Measurements from ENCODE around the gene ME3.

- TF ChIP-seq POLR2A (IDR thresholded peaks at IDR 0.05) (no peak), CTCF (IDR thresholded peaks at IDR 0.05) (no peak)
These were observed 197.4 kb downstream of the ME3 start for GRCh38 chr11:86475027-86475426.

Data from Peyer's patch (tissue), 4 donors.